ENCODE data around the gene PEX5L. TPM values are rescaled to one million over a fixed set of nuclear protein-coding genes. Genes with fewer than 3 reads are reported as not detected.

Gene PEX5L
- total RNA-seq, 6 experiments from 2014 or later = 0.09 to 0.28 (median 0.11) TPM; not detected in 1

- Mint-ChIP-seq H3K36me3 (ENCODE audit: low read depth) (no peaks in the 10 kb centered on the region), H3K4me3 (no peak overlapping the region), H3K27me3 (ENCODE audit: insufficient read depth) (peaks cover 2% of the 10 kb centered on the region), H3K27ac (no peak overlapping the region), H3K9me3 (peaks cover 4% of the 10 kb centered on the region; the same call in 1 of the 2 replicates), H3K4me1 (ENCODE audit: low read depth) (peaks cover 11% of the 10 kb centered on the region)
- DNase-seq = no peak
- no peak for TF ChIP-seq CTCF (IDR thresholded peaks at IDR 0.05)
These were observed 102.8 kb downstream of the PEX5L start for GRCh38 chr3:179933914-179934313.

- Mint-ChIP-seq H3K9me3 (peaks cover 4% of the 10 kb centered on the region; the same call in 1 of the 2 replicates), H3K36me3 (ENCODE audit: low read depth) (no peaks in the 10 kb centered on the region), H3K27me3 (ENCODE audit: insufficient read depth) (peaks cover 2% of the 10 kb centered on the region), H3K4me1 (ENCODE audit: low read depth) (peaks cover 16% of the 10 kb centered on the region), H3K4me3 (no peak overlapping the region), H3K27ac (no peak overlapping the region)
- no peak for DNase-seq
- TF ChIP-seq CTCF (IDR thresholded peaks at IDR 0.05) = no peak
These were observed 103.7 kb downstream of the PEX5L start for GRCh38 chr3:179933080-179933479.

GRCh38 chr3:179932674-179933073 lies 104.1 kb downstream of the PEX5L start:
- Mint-ChIP-seq H3K27ac (no peak overlapping the region), H3K9me3 (peaks cover 4% of the 10 kb centered on the region; the same call in 1 of the 2 replicates), H3K4me1 (ENCODE audit: low read depth) (peaks cover 16% of the 10 kb centered on the region), H3K27me3 (ENCODE audit: insufficient read depth) (peaks cover 2% of the 10 kb centered on the region), H3K36me3 (ENCODE audit: low read depth) (no peaks in the 10 kb centered on the region), H3K4me3 (no peak overlapping the region)
- no peak for TF ChIP-seq CTCF (IDR thresholded peaks at IDR 0.05)
- DNase-seq = no peak

- Mint-ChIP-seq H3K4me3 (no peak overlapping the region), H3K27ac (no peak overlapping the region), H3K9me3 (no peaks in the 10 kb centered on the region), H3K36me3 (ENCODE audit: low read depth) (no peaks in the 10 kb centered on the region), H3K27me3 (ENCODE audit: insufficient read depth) (peaks cover 4% of the 10 kb centered on the region), H3K4me1 (ENCODE audit: low read depth) (peaks cover 16% of the 10 kb centered on the region)
- DNase-seq = peak; percentile 58
- peak; percentile 92 for TF ChIP-seq CTCF (IDR thresholded peaks at IDR 0.05)
These were observed 107.6 kb downstream of the PEX5L start for GRCh38 chr3:179929091-179929529.

- H3K36me3 Mint-ChIP-seq (ENCODE audit: low read depth) = no peaks in the 10 kb centered on the region
- no peaks in the 10 kb centered on the region for H3K9me3 Mint-ChIP-seq
- no peak for DNase-seq
- H3K27me3 Mint-ChIP-seq (ENCODE audit: insufficient read depth) = peaks cover 4% of the 10 kb centered on the region; the same call in 1 of the 2 replicates
- no peak overlapping the region for H3K4me3 Mint-ChIP-seq
- no peak for TF ChIP-seq CTCF (IDR thresholded peaks at IDR 0.05)
- H3K27ac Mint-ChIP-seq = no peak overlapping the region
- H3K4me1 Mint-ChIP-seq (ENCODE audit: low read depth) = peaks cover 16% of the 10 kb centered on the region
These were observed 109.5 kb downstream of the PEX5L start for GRCh38 chr3:179927191-179927590.

GRCh38 chr3:179921951-179922350 lies 114.8 kb downstream of the PEX5L start:
- H3K36me3 Mint-ChIP-seq (ENCODE audit: low read depth) = no peaks in the 10 kb centered on the region
- H3K4me1 Mint-ChIP-seq (ENCODE audit: low read depth) = peaks cover 12% of the 10 kb centered on the region
- H3K9me3 Mint-ChIP-seq = no peaks in the 10 kb centered on the region
- DNase-seq = no peak
- no peak overlapping the region for H3K4me3 Mint-ChIP-seq
- no peak for TF ChIP-seq CTCF (IDR thresholded peaks at IDR 0.05)
- H3K27me3 Mint-ChIP-seq (ENCODE audit: insufficient read depth) = peaks cover under 1% of the 10 kb centered on the region; the same call in 1 of the 2 replicates
- no peak overlapping the region for H3K27ac Mint-ChIP-seq
